Liver (tissue), 3 donors: ENCODE measurements around the gene METTL5.

ENCODE experiments used
- CTCF ChIP-seq: fragments of 150-350 bp; IDR thresholded peaks from 2 replicates; pipeline ENCODE4 v1.5.1; 2017; ENCODE audit warnings: improper control_type of control experiment, low read depth, low read length; ENCODE audit not compliant: missing input control
- FOXA1 ChIP-seq: IDR thresholded peaks from 2 replicates; pipeline ENCODE4 v1.6.1; 2016; ENCODE audit warnings: antibody characterized with exemption
- HNF4A ChIP-seq, 2 donors: conservative IDR thresholded peaks; 2 replicates each; pipeline ENCODE4 v1.6.1; 2016; ENCODE audit warnings: antibody characterized with exemption in 2 of 2, mild to moderate bottlenecking in 2 of 2
- REST ChIP-seq: IDR thresholded peaks from 2 replicates; pipeline ENCODE4 v1.6.1; 2016; ENCODE audit warnings: antibody characterized with exemption, mild to moderate bottlenecking
- SP1 ChIP-seq: IDR thresholded peaks from 2 replicates; pipeline ENCODE4 v1.6.1; 2018; ENCODE audit warnings: antibody characterized with exemption, mild to moderate bottlenecking
- TAF1 ChIP-seq: conservative IDR thresholded peaks from 2 replicates; pipeline ENCODE4 v1.6.1; 2016; ENCODE audit warnings: antibody characterized with exemption, mild to moderate bottlenecking
- TF ChIP-seq, protein P1 (sequence below): IDR thresholded peaks from 2 replicates; pipeline ENCODE4 v1.6.1; 2016; ENCODE audit warnings: antibody characterized with exemption
- donor health status: healthy.
- donor health status: healthy.

DNA sequence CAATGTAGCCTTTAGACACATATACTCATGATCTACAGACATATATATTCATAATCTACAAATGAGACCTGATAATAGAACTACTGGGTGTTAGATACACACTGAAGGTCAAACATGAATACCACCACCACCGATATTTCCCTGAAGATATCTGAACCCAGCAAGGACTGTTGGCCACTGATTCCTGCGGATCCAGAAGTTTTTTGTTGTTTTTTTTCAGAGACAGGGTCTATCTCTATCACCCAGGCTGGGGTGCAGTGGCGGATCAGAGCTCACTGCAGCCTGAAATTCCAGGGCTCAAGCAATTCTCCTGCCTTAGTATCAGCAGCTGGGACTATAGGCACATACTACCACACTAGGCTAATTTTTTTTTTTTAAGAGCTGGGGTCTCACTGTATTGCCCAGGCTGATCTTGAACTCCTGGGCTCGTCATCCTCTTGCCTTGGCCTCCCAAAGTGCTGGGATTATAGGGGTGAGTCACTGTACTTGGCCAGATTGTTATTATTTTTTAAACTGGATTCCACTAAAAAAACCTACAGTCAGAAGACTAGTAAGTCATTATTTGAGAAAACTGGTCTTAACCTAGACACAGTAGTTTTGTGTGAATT, 1.8 kb downstream of the METTL5 start:
- TF ChIP-seq CTCF (no peak), HNF4A (conservative IDR thresholded peaks at IDR 0.05) (no peak), TAF1 (no peak), FOXA1 (no peak), REST (no peak), SP1 (no peak)
- TF ChIP-seq, protein P1, sequence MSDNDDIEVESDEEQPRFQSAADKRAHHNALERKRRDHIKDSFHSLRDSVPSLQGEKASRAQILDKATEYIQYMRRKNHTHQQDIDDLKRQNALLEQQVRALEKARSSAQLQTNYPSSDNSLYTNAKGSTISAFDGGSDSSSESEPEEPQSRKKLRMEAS = no peak
